Mesodermal cell (in vitro differentiated cells): ENCODE data around the gene BICRA.
A peak's percentile ranks its signal among the peaks of the same experiment; 100 is the strongest.

Experiments used
- H3K27ac ChIP-seq: 2 replicates; pipeline ENCODE4 v1.7.0; 2013; ENCODE audit warnings: mild to moderate bottlenecking, low read depth, low read length, moderate library complexity; ENCODE audit not compliant: severe bottlenecking
- H3K36me3 ChIP-seq: 2 replicates; pipeline ENCODE4 v1.7.1; 2013; ENCODE audit warnings: mild to moderate bottlenecking, low read length, moderate library complexity; ENCODE audit not compliant: control insufficient read depth, insufficient read depth
- H3K4me1 ChIP-seq: one replicate; pipeline ENCODE4 v1.7.1; 2013; ENCODE audit warnings: mild to moderate bottlenecking, low read length; ENCODE audit not compliant: insufficient read depth, control insufficient read depth, poor library complexity, severe bottlenecking
- H3K4me3 ChIP-seq: 2 replicates; pipeline ENCODE4 v1.7.0; 2013; ENCODE audit warnings: low read length, control low read depth, mild to moderate bottlenecking; ENCODE audit not compliant: insufficient read depth, poor library complexity, severe bottlenecking; ENCODE audit errors: extremely low read depth
- H3K9me3 ChIP-seq: 2 replicates; pipeline ENCODE4 v1.7.1; 2013; ENCODE audit warnings: mild to moderate bottlenecking, low read length, moderate library complexity; ENCODE audit not compliant: control insufficient read depth
- WGBS, 2 experiments: methylation state at CpG; one replicate each; pipeline ENCODE4 v1.1.5; 2013; ENCODE audit warnings: missing lambda C conversion rate in 2 of 2; ENCODE audit not compliant: insufficient coverage in 2 of 2; 5-methylcytosine and 5-hydroxymethylcytosine counted together

BICRA gene

DNA sequence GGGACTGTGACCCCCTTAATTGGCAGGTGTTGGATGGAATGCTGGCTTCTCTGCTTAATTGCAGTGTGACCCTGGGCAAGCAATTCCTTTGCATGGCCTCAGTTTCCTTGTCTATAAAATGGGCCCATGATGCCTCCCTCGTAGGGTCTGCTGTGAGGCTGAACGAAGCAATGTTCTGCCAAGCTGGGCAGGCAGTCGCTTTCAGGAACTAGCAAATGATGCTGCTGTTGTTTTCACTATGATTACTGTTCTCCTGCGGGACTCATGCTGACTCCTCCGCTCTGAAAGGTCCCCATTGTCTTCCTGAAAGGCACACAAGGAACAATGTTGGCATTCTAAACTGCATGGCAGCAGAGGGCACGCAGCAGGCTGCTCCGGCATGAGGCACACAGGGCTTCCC lies 6.8 kb downstream of the BICRA start:
- WGBS, 2 experiments, result 98% methylated on average over 7 of the region's 7 CpGs
- H3K4me3 ChIP-seq, result no peak overlapping the region

DNA sequence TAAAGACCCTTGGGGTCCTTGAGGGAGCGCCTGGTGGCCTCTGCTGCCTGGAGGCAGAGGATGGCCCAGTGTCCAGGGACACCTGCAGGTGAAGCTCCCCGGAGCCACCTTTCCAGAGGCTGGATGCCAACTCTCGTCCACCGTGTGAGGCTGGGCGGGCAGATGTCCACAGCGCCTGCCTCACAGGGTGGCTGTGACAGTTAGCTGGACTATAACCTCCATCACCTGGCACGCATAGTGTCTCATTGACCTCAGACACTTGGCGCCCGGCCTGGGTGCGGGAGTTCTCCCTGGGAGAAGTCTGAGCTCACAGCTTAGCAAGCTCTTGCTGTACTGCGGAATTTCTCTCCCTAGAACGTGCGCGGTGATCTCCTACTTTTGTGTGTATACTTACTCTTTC lies 9.8 kb downstream of the BICRA start:
- Histone ChIP-seq H3K9me3 (no peaks in the 10 kb centered on the region), H3K27ac (no peak overlapping the region), H3K4me1 (peaks cover 13% of the 10 kb centered on the region), H3K36me3 (peaks cover 32% of the 10 kb centered on the region), H3K4me3 (no peak overlapping the region)
- WGBS, 2 experiments, result 89 to 94% methylated on average over 10 to 11 of the region's 14 CpGs

More for the DNA sequence above, 6.8 kb downstream of the BICRA start:
- H3K36me3 ChIP-seq, result peaks cover 29% of the 10 kb centered on the region
- H3K9me3 ChIP-seq, result no peaks in the 10 kb centered on the region
- H3K27ac ChIP-seq, result no peak overlapping the region
- peaks cover 32% of the 10 kb centered on the region for H3K4me1 ChIP-seq

DNA sequence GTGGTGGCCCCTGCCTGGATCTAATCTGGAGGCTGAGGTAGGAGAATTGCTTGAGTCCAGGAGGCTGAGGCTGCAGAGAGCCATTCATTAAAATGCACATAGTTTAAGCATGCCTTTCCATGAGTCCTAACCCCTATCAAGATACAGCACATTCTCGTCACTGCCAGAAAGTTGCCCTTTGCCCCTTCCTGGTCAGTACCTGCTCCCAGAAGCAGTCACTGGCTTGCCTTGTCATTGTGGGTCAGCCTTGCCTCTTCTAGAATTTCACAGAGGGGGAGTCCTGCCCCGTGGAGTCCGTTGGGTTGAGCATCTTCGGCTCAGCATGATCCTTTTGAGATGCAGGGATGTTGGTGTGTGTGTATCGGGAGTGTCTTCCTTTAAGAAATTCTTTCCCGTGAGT lies 10.8 kb downstream of the BICRA start:
- peaks cover 34% of the 10 kb centered on the region for H3K36me3 ChIP-seq
- 28 to 34% methylated on average over 6 of the region's 6 CpGs for WGBS, 2 experiments
- peaks cover 19% of the 10 kb centered on the region for H3K4me1 ChIP-seq
- no peak overlapping the region for H3K4me3 ChIP-seq
- no peaks in the 10 kb centered on the region for H3K9me3 ChIP-seq
- H3K27ac ChIP-seq, result peak overlapping the region; percentile 16

DNA sequence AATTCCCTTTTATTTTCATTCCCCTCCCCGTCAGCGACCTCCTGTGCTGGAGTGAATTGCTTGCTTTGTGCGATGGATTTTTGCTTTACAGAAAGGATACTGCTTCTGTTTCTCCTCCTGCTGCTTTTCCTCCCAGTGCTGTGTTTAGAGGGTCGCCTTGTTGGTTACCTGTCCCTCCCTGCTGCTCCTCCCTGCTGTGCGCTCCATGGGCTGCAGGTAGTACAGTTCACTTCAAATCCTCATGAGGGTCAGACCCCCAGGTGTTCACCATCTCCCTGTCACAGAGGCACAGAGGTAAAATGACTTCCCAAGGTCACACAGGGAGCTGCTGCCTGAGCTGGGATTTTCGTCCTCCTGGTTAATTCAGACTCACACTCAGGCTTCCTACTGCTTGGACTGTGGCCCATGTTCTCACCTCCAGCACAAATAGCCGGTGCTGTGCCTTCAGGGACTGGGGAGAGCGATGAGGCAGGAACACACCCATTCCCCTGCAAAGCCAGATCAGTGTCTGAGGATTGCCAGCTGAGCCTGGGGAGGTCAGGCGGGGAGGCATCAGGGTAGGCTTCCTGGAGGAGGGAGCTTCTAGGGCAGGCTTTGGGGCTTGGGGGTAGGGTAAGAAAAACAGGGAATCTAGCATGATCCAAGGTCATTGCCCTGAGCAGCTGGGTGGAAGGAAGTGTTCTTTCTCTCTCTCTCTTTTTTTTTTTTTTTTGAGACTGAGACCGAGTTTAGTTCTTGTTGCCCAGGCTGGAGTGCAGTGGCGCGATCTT lies 14.4 kb downstream of the BICRA start:
- Histone ChIP-seq H3K4me3 (no peak overlapping the region), H3K27ac (peak overlapping the region; percentile 36)
- 87 to 93% methylated on average over 10 to 11 of the region's 12 CpGs for WGBS, 2 experiments

DNA sequence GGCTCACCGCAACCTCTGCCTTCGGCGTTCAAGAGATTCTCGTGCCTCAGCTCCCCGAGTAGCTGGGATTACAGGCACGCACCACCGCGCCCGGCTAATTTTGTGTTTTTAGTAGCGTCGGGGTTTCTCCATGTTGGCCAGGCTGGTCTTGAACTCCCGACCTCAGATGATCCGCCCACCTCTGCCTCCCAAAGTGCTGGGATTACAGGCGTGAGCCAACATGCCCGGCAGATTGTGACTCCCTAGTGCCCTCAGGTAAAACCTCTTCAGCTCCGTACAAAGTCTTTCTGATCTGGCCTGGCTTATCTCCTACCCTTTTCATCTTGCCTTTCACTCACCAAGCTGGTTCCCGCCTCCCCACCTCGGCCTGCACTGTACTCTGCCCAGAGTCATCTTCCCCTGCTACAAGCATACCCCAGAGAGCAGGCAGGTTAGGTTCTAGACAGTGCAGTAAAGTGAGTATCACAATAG lies 15.0 kb downstream of the BICRA start:
- 91 to 95% methylated on average over 15 to 17 of the region's 18 CpGs for WGBS, 2 experiments
- Histone ChIP-seq H3K27ac (peak overlapping the region; percentile 36), H3K9me3 (no peaks in the 10 kb centered on the region), H3K4me1 (peaks cover 20% of the 10 kb centered on the region), H3K4me3 (no peak overlapping the region), H3K36me3 (peaks cover 31% of the 10 kb centered on the region)

More for the DNA sequence above, 14.4 kb downstream of the BICRA start:
- H3K9me3 ChIP-seq, result no peaks in the 10 kb centered on the region
- H3K4me1 ChIP-seq, result peaks cover 22% of the 10 kb centered on the region
- peaks cover 30% of the 10 kb centered on the region for H3K36me3 ChIP-seq

DNA sequence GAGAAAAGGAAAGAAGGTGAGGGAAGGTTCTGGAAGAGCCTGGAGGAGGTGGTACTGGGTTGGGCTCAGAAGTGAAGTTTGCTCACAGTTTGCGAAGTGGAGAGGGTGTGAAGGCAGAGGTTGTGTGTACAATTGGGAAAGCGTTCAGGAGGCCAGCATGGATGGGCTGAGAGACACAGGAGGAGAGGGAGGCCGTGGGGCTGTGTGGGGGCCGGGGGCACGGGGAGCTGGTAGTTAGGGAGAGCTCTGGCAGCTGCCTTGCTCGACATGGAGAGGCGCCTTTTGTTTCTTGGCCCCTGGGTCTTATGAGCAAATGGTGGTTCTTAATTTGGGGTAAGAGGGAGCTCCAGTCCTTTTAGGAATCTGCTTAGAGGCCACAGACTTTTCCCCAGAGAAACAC lies 16.7 kb downstream of the BICRA start:
- Histone ChIP-seq H3K4me3 (no peak overlapping the region), H3K9me3 (no peaks in the 10 kb centered on the region), H3K36me3 (peaks cover 41% of the 10 kb centered on the region), H3K27ac (peak overlapping the region; percentile 16), H3K4me1 (peaks cover 13% of the 10 kb centered on the region)
- WGBS, 2 experiments, result 100% methylated on average over 2 to 3 of the region's 7 CpGs

DNA sequence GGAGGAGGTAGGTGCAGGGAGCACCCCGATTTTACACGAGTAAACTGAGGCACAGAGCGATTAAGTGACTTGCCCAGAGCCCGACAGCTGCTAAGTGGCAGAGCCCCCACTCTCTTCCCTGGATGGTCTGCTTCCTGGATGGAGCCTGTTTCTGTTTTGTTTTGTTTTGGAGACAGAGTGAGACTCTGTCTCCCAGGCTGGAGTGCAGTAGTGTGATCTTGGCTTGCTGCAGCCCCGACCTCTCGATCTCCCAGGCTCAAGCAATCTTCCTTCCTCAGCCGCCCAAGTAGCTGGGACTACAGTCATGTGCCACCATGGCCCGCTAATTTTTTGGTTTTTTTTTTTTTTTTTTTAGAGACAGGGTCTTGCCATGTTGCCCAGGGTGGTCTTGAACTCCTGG lies 17.3 kb downstream of the BICRA start:
- H3K4me1 ChIP-seq, result peaks cover 13% of the 10 kb centered on the region
- H3K4me3 ChIP-seq, result no peak overlapping the region
- peaks cover 41% of the 10 kb centered on the region for H3K36me3 ChIP-seq
- H3K9me3 ChIP-seq, result no peaks in the 10 kb centered on the region
- peak overlapping the region; percentile 29 for H3K27ac ChIP-seq
- 84 to 91% methylated on average over 5 to 7 of the region's 8 CpGs for WGBS, 2 experiments

DNA sequence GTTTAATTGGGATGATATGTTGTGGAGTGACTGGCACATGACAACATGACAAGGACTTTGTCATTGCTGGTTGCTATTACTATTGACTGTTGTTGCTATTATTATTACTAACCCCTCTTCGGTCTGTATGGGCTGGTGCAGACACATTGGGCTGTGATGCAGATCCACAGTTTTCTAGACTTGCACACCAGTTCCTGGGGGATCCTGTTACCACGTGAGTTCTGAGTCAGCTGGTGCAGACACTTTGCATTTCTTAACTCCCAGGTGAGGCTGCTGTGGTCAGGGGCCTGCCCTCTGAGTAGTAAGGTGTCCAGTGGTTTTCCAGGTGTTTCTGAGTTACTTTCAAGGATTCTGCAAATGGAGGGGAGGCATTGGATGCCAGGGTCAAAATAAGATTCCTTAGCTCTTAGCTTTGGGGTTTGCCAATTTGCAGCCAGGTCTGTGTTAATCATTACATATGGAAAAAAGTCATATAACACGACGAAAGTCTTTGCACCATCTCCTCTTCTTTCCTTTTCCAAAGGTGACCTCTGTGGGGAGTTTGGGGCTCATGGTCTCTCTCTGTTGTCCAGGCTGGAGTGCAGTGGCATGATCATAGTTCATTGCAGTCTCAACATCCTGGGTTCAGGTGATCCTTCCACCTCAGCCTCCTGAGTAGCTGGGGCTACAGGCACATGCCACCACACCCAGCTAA lies 19.3 kb downstream of the BICRA start:
- Histone ChIP-seq H3K4me1 (peaks cover 10% of the 10 kb centered on the region), H3K27ac (no peak overlapping the region), H3K4me3 (no peak overlapping the region), H3K36me3 (peaks cover 50% of the 10 kb centered on the region), H3K9me3 (no peaks in the 10 kb centered on the region)
- WGBS, 2 experiments, result 92 to 94% methylated on average over 2 to 3 of the region's 4 CpGs

DNA sequence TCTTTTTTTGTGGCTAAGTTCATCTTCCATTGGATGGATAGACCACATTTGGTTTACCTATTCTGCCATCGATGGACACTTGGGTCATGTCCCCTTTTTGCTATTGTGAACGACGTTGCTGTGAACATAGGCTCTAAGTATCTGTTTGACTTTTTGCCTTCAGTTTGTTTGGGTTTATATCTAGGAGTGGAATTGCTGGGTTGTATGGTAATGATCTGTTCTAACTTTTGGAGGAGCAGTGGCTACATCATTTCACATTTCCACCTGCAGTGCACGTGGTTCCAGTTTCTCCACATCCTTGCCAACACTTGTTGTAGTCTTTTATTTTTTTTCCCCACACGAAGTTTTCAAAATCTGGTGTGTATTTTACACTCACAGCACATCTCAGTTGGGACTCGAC lies 21.7 kb downstream of the BICRA start:
- Histone ChIP-seq H3K27ac (no peak overlapping the region), H3K4me3 (no peak overlapping the region), H3K36me3 (peaks cover 46% of the 10 kb centered on the region), H3K9me3 (no peaks in the 10 kb centered on the region), H3K4me1 (peaks cover under 1% of the 10 kb centered on the region)
- WGBS, 2 experiments, result 91% methylated on average over 3 to 5 of the region's 6 CpGs

DNA sequence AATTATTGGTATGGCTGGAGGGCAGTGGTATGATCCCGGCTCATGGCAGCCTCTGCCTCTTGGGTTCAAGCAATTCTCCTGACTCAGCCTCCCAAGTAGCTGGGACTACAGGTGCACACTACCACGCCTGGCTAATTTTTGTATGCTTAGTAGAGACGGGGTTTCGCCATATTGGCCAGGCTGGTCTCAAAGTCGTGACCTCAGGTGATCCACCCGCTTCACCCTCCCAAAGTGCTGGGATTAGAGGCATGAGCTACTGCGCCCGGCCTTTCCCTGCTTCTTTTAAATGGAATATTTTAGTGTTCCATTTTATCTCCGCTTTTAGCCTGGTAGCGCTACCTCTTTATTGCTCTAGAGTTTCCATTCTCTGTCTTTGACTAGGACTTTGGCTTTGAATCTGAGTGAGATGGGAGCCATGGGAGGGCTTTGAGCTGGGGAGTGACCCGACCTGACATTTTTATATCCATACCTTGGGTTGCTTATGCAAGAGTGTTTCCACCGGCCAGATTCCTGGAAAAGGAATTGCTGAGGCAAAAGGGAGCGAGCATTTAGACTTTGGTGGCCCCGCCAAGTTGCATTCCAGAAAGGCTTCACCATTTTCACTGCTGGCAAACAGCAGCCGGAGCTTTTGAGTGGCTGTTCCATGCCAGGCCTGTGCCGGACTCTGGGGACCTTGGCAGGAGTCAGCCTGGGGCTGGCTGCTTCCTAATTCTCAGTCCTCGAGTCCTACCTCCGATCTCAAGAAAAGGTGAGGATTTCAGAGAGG lies 22.9 kb downstream of the BICRA start:
- H3K4me3 ChIP-seq, result no peak overlapping the region
- no peak overlapping the region for H3K27ac ChIP-seq
- no peaks in the 10 kb centered on the region for H3K4me1 ChIP-seq
- H3K36me3 ChIP-seq, result peaks cover 49% of the 10 kb centered on the region
- WGBS, 2 experiments, result 98% methylated on average over 14 to 16 of the region's 18 CpGs
- H3K9me3 ChIP-seq, result no peaks in the 10 kb centered on the region
